T-helper 2 cell treated with Interferon-gamma antibody and Interleukin-4, amounts not matched to agents 5 μg/mL and 100 μg/mL, for 36 hours (primary cell): ENCODE measurements around the gene LRTM2.
A peak's percentile ranks its signal among the peaks of the same experiment; 100 is the strongest.

ENCODE experiments used
- DNase-seq: peaks from one replicate; pipeline ENCODE4 v3.0.0; 2021; ENCODE audit warnings: low spot score
- H3K27ac Mint-ChIP-seq: one replicate; pipeline ENCODE4 v1.8.0; 2021; ENCODE audit warnings: mild to moderate bottlenecking, mixed read lengths
- H3K27me3 Mint-ChIP-seq: one replicate; pipeline ENCODE4 v1.8.0; 2021; ENCODE audit warnings: low read depth, mixed read lengths
- H3K36me3 Mint-ChIP-seq: one replicate; pipeline ENCODE4 v1.8.0; 2021; ENCODE audit warnings: low read depth, mixed read lengths
- H3K4me1 Mint-ChIP-seq: one replicate; pipeline ENCODE4 v1.8.0; 2021; ENCODE audit warnings: low read depth, mixed read lengths
- H3K4me3 Mint-ChIP-seq: one replicate; pipeline ENCODE4 v1.8.0; 2022; ENCODE audit warnings: mild to moderate bottlenecking, moderate library complexity, mixed read lengths
- H3K9me3 Mint-ChIP-seq: one replicate; pipeline ENCODE4 v1.8.0; 2021; ENCODE audit warnings: mixed read lengths

LRTM2 gene

GRCh38 chr12:1803736-1804135 lies 16.6 kb upstream of the LRTM2 start:
- Mint-ChIP-seq H3K27me3 (no peaks in the 10 kb centered on the region), H3K4me1 (peaks cover 5% of the 10 kb centered on the region), H3K9me3 (peaks cover 5% of the 10 kb centered on the region), H3K36me3 (no peaks in the 10 kb centered on the region), H3K4me3 (no peak overlapping the region), H3K27ac (no peak overlapping the region)
- DNase-seq: no peak

DNA sequence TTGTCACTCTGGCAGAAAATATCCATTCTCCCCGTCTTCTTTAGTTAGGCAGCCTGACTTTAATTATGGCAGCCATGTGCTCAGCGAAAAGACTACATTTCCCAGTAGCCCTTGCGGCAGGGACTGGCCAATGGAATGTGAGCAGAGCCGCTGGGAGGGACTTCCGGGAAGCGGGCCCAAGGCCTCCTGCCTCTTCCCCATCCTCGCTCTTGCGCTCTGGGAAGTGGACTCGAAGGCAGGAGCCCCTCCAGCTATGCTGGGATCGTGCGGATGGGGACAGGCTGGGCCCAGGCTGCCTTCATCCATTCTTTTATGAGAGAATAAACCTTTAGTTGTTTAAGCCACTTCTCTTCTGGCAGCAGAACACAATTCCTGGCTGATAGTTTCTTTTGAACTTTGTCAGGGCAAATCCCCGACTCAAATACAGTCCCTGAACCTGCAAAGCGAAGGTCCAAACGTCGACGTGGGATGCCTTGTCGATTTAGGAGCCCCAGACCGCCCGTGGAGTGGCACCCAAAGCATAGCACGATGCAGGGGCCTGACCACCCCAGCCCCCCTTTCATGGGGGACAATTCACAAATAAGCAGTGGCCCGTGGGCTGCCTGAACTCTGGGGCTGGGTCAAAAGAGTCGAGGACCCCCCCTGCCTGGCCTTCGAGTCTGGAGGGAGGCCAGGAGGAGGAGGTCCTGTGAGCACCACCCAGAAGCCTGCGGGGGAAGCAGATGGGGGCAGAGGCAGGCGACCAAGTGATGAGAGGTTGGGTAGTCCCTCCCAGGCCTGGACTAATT lies 15.6 kb upstream of the LRTM2 start:
- peak; percentile 83 for DNase-seq
- H3K36me3 Mint-ChIP-seq: no peaks in the 10 kb centered on the region
- H3K27ac Mint-ChIP-seq: peak overlapping the region; percentile 77
- peaks cover 5% of the 10 kb centered on the region for H3K9me3 Mint-ChIP-seq
- peaks cover 5% of the 10 kb centered on the region for H3K4me1 Mint-ChIP-seq
- H3K4me3 Mint-ChIP-seq: no peak overlapping the region
- no peaks in the 10 kb centered on the region for H3K27me3 Mint-ChIP-seq

DNA sequence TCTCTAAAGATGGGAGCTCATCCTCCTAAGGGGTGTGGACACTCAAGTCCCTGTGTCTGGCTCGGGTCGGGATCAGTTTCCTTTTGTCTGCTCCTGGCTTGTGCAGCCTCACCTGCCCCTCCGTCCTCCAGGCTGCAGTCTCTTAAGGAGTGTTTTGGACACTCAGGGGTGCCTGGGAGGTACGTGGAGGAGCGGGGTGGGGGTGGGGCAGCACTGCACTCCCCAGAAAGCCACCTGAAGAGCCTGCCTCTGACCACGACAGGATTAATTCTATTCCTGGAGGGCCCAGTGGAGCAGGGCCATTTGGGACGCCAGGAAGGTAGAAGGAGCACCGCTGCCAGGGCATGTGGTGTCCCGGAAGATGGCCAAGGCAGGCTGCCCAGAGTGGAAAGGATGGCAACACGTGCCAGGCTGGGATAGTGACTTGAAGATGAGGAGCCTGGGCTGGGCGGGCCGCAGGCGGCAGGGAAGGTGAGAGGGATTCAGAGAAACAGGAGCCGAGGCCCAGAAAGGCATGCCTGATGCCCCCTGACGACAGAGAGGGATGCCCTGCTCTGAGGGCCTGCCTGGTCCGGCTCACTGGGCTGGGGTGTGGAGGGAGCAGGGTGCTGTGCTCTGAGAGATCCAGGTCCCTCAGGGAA lies 14.8 kb upstream of the LRTM2 start:
- no peaks in the 10 kb centered on the region for H3K36me3 Mint-ChIP-seq
- peaks cover 8% of the 10 kb centered on the region for H3K4me1 Mint-ChIP-seq
- no peak overlapping the region for H3K27ac Mint-ChIP-seq
- H3K27me3 Mint-ChIP-seq: no peaks in the 10 kb centered on the region
- H3K9me3 Mint-ChIP-seq: peaks cover 5% of the 10 kb centered on the region
- no peak for DNase-seq
- H3K4me3 Mint-ChIP-seq: no peak overlapping the region

DNA sequence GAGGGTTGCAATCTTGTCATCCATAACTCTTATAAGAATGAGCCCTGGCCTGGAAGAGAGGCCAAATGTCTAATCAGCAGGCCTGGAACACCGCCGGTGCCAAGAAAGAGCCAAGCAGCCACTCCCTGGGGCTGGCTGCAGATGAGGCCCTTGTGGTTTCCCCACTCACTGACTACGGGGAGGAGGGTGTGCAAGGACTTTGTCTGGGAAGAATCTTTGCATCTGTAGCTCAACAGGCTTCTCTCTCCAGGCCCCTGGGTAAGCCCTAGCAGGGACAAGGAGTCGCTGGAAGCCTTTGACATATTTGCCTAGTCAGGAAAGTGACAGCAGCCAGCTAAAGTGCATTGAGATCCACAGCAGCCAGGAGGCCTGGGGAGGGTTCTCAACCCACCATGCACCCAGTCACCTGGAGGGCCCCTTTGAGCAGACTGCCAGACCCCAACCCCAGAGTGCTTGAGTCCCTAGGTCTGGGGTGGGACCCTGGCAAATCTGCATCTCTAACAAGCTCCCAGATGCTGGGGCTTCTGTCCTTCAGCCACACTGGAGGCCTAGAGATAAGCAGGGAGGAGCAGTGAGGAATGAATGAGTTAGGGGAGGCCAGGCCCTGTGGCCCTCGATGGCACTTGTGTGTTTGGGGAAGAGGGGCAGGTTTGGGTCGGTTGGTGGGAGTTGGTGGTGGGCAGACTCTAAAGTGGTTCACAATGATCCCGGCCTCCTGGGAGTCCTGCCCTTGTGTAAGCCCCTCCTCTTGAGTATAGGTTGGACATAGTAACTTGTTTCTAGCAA lies 13.9 kb upstream of the LRTM2 start:
- Mint-ChIP-seq H3K36me3 (no peaks in the 10 kb centered on the region), H3K4me1 (peaks cover 8% of the 10 kb centered on the region), H3K4me3 (no peak overlapping the region), H3K27ac (no peak overlapping the region), H3K27me3 (no peaks in the 10 kb centered on the region), H3K9me3 (peaks cover 5% of the 10 kb centered on the region)
- no peak for DNase-seq

GRCh38 chr12:1807087-1807860 lies 13.1 kb upstream of the LRTM2 start:
- H3K9me3 Mint-ChIP-seq: peaks cover 5% of the 10 kb centered on the region
- no peaks in the 10 kb centered on the region for H3K27me3 Mint-ChIP-seq
- DNase-seq: no peak
- H3K4me3 Mint-ChIP-seq: no peak overlapping the region
- H3K4me1 Mint-ChIP-seq: peaks cover 12% of the 10 kb centered on the region
- no peak overlapping the region for H3K27ac Mint-ChIP-seq
- H3K36me3 Mint-ChIP-seq: no peaks in the 10 kb centered on the region

DNA sequence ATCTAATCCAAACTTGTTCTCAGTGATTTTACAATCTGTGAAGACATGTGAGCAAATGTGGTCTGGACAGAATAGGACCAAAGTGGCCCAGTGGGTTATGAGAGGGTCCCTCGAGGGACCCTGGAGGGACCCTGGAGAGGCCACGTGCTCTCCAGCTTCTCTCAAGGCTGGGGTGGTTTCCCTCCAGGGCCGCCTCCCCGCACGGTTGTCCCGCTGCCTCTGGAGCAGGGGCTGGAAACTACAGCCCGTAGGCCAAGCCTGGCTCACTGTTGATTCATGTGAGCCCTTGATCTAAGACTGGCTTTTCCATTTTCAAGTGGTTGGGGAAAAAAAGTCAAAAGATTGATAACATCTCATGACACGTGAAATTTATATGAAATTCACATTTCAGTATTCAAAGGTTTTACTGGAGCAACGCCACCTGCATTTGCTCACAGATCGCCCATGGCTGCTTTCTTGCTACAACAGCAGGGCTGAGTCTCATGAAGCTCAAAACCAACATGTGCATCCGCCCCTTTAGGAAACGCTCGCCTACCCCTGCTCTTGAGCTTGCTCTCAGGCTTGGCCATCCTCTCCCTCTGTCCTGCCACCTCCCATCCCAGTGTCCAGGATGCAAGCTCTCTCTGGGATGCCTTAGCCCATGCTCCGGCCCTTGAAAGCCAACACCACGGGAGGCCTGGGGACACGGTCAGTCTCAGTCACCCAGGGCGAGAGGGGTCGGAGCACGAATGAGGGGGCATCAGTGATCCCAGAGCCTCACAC lies 12.1 kb upstream of the LRTM2 start:
- H3K27ac Mint-ChIP-seq: no peak overlapping the region
- peaks cover 12% of the 10 kb centered on the region for H3K4me1 Mint-ChIP-seq
- peaks cover 5% of the 10 kb centered on the region for H3K9me3 Mint-ChIP-seq
- H3K36me3 Mint-ChIP-seq: no peaks in the 10 kb centered on the region
- no peak overlapping the region for H3K4me3 Mint-ChIP-seq
- no peaks in the 10 kb centered on the region for H3K27me3 Mint-ChIP-seq
- no peak for DNase-seq

- Mint-ChIP-seq H3K9me3 (peaks cover 5% of the 10 kb centered on the region), H3K4me3 (no peak overlapping the region), H3K27ac (no peak overlapping the region), H3K27me3 (peaks cover 3% of the 10 kb centered on the region), H3K4me1 (peaks cover 12% of the 10 kb centered on the region), H3K36me3 (no peaks in the 10 kb centered on the region)
- no peak for DNase-seq
These were observed 11.4 kb upstream of the LRTM2 start for GRCh38 chr12:1808798-1809480.

DNA sequence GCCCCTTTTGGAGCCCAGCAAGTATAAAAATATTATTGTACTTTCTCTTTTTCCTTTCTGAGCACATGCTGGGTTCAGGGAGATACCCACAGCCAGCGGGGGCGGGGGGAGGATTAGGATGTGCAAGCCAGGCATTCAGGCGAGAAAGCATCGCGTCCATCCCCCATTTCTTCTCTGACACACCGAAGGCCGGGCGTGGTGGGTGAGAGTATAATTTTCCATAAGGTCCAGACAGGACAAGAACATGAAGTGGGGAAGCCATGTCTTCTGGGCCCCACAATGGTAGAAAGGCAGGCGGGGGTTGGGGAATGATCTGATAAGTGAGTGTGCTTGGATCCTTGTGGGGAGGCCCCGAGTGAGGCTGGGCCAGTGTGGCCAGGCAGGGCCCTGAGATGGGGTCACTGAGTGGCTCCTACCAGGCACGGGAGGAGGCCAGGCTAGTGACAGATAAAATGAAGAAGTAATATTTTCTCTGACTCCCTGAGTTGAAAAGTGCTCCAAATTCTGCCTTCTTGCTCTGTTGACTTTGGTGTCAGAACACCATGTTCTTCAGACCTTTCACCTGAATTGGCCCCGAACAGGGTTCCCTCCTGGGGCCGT lies 10.7 kb upstream of the LRTM2 start:
- peaks cover 8% of the 10 kb centered on the region for H3K4me1 Mint-ChIP-seq
- no peaks in the 10 kb centered on the region for H3K36me3 Mint-ChIP-seq
- peak overlapping the region; percentile 1 for H3K4me3 Mint-ChIP-seq
- DNase-seq: no peak
- H3K27me3 Mint-ChIP-seq: peaks cover 5% of the 10 kb centered on the region
- H3K9me3 Mint-ChIP-seq: peaks cover under 1% of the 10 kb centered on the region
- no peak overlapping the region for H3K27ac Mint-ChIP-seq

GRCh38 chr12:1810201-1810930 lies 10.0 kb upstream of the LRTM2 start:
- H3K4me3 Mint-ChIP-seq: peak overlapping the region; percentile 1
- DNase-seq: no peak
- no peaks in the 10 kb centered on the region for H3K9me3 Mint-ChIP-seq
- H3K4me1 Mint-ChIP-seq: peaks cover 7% of the 10 kb centered on the region
- H3K27ac Mint-ChIP-seq: peak overlapping the region; percentile 4
- peaks cover 10% of the 10 kb centered on the region for H3K27me3 Mint-ChIP-seq
- H3K36me3 Mint-ChIP-seq: no peaks in the 10 kb centered on the region

DNA sequence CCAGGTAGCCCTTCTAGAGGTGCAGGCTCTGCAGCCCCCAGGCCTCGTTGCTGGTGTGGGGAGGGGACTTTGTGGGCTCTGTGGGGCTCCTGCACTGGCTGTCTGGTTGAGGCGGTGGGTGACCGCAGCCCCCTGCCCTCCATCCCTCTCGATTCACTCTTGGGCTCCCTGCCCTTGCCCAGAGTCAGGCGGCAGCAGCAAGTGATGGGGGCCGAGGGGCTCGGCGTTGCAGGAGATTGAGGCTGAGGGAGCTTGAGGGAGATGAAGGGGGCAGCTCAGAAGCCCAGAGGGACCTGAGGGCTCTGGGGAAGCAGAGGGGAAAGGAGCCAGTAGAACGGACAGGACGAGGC lies 9.5 kb upstream of the LRTM2 start:
- H3K27me3 Mint-ChIP-seq: peaks cover 10% of the 10 kb centered on the region
- peak overlapping the region; percentile 4 for H3K27ac Mint-ChIP-seq
- H3K4me1 Mint-ChIP-seq: peaks cover 7% of the 10 kb centered on the region
- H3K9me3 Mint-ChIP-seq: no peaks in the 10 kb centered on the region
- no peaks in the 10 kb centered on the region for H3K36me3 Mint-ChIP-seq
- H3K4me3 Mint-ChIP-seq: peak overlapping the region; percentile 1
- DNase-seq: no peak

GRCh38 chr12:1811281-1811947 lies 9.0 kb upstream of the LRTM2 start:
- Mint-ChIP-seq H3K36me3 (no peaks in the 10 kb centered on the region), H3K27me3 (peaks cover 11% of the 10 kb centered on the region), H3K4me3 (peak overlapping the region; percentile 1), H3K27ac (peak overlapping the region; percentile 67), H3K4me1 (peaks cover 7% of the 10 kb centered on the region), H3K9me3 (no peaks in the 10 kb centered on the region)
- peak; percentile 20 for DNase-seq

DNA sequence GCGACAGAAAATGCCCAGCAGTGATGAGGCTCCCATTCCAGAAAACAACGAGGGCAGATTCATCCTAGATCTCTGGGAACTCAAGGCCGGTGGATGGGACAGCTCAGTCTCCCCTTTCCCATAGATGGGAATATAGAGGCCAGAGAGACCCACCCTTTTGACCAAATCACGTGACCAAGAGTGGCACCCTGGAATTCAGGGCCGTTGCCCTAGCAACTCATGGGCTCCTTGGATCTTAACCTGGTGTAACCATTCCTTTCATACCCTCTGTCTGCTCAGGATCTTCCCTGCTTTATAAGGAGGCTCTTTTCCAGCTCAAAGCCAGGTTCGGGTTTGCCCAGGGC lies 8.4 kb upstream of the LRTM2 start:
- peaks cover 7% of the 10 kb centered on the region for H3K4me1 Mint-ChIP-seq
- no peaks in the 10 kb centered on the region for H3K36me3 Mint-ChIP-seq
- H3K4me3 Mint-ChIP-seq: peak overlapping the region; percentile 1
- no peaks in the 10 kb centered on the region for H3K9me3 Mint-ChIP-seq
- H3K27me3 Mint-ChIP-seq: peaks cover 15% of the 10 kb centered on the region
- H3K27ac Mint-ChIP-seq: no peak overlapping the region
- DNase-seq: no peak
